Activated T-cell treated with anti-CD3 and anti-CD28 coated beads for 48 hours (primary cell): ENCODE measurements around the gene DEF6.
"Not testable (repeated sequence)": the region's sequence is repeated elsewhere in the genome, so short reads cannot be mapped to it uniquely, and the experiment has no call there.

Experiments used
- DNase-seq: peaks from one replicate; pipeline ENCODE4 v3.0.0-alpha.2; 2020; ENCODE audit warnings: low read depth

The DEF6 gene

GRCh38 chr6:35282472-35282871, 15.1 kb upstream of the DEF6 start:
- DNase-seq: no peak

- no peak for DNase-seq
Observed at GRCh38 chr6:35283361-35283760, 14.3 kb upstream of the DEF6 start.

DNA sequence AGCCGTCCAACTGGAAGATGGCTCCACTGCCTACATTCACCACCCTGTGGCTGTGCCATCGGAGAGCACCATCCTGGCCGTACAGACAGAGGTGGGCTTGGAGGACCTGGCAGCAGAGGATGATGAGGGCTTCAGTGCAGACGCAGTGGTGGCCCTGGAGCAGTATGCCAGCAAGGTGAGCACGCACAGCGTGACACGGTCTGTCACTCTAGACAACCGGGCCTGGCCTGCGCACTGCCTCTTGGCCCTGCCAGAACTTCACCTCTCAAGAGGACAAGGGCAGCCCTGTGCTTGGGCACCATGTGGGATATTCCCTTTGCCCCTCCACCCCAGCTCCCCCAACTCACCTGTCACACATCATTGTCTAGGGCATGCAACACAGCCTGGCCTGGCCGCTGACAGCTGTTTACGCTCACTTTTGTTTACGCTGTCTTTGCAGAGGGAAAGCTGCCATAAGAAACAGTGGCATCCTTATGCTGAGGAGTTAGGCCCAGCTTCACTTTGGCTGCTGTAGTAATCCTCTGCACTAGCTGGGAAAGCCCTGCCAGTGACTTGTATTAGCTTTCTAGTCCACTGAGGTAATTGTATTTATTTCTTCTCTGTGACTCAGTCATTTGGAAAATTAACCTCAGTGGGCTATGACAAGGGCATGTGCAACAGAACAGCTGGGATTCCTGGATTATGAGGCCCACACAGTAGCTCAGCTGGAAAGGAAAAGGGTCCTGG, 9.8 kb upstream of the DEF6 start:
- no peak for DNase-seq

DNA sequence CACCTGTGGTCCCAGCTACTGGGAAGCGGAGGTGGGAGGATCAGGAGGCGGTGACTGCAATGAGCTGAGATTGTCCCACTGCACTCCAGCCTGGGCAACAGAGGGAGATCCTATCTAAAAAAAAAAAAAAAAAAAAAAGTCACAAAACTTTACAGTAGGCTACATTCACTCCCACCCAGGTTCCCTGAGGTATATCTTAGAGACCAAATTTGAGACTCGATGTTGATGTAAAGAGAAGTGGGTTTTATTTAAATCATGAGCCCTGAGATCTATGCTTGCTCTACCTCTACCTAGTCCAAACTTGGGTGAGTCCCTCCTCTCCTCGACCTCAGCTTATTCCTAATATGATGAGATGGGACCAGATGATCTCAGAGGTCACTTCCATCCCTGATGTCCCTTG, 8.8 kb upstream of the DEF6 start:
- no peak for DNase-seq

GRCh38 chr6:35291491-35291890, 6.1 kb upstream of the DEF6 start:
- DNase-seq: no peak

- no peak for DNase-seq
Observed at GRCh38 chr6:35292494-35292893, 5.1 kb upstream of the DEF6 start.

DNA sequence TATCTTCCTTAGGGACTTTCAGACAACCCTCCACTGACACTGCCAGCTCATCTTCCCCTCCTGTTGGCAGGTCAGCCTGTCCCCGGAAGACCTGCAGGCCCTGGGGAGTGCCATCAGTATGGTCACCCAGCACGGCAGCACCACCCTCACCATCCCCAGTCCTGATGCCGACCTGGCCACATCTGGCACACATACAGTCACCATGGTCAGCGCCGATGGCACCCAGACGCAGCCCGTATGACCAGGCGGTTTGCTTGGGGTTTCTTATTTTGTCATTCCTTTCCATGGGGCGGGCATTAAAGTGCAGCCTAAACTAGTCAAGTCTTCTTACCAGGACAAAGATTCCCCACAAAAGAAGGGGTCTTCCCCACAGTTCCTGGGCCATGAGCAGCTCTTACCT, 3.9 kb upstream of the DEF6 start:
- DNase-seq: no peak

GRCh38 chr6:35294308-35294945, 3.2 kb upstream of the DEF6 start:
- no peak for DNase-seq

DNA sequence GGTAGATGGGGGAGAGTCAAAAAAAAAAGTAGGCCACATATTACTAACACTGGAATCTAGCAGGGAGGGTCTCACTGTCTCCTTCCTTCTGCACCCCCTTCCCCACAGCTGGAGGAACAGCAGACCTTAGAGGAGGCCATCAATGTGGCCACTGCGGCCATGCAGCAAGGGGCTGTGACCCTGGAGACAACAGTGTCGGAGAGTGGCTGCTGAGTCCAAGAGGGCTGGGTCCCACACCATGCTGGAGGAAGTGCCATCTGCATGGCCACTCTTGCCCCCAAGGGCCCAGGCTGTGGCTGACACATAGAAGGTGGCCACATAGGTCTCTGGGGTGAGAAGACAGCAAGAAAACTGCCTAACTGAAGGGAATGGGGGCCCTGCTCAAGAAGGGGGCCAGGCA, 2.6 kb upstream of the DEF6 start:
- DNase-seq: no peak

DNA sequence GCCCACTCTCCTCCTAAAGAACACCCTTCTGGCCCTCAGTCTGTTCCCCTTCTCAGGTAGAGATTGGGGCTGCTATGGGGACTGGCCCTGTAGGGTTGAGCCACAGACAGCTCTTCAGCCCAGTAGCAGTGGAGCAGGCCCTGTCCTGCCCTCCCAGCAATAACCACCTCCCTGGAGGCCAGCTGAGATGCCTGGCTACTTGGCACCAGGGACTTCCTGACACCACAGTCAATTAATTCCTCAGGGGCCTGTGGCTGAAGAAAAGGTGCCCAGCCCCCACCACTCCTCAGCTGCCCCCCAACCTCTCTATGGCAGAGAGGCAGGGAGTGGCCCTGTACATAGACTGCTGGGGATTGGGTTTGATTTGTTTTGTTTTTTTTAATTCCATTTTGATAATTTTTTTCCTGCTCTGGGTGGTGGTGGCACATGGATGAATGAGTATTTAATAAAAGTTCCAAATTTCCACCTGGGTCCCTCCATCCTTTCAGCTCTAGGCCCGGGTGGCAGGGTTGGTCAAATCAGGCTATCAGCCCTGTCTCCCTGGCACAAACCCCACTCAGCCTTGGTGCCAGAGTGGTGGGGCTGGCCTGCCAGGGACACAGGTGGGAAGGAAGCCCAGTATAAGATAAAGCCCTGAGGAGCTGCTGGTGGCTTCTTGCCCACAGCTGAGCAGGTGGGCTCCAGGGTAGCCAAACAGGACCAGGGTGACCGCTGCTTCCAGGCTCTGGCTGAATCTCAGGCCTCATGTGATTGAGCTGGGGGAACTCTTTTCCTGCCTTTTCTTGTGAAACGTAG, 1.9 kb upstream of the DEF6 start:
- DNase-seq: no peak

- DNase-seq: no peak
Observed at GRCh38 chr6:35296931-35297600, 552 bp upstream of the DEF6 start.

- no peak for DNase-seq
Observed at GRCh38 chr6:35298625-35299140, 1.1 kb downstream of the DEF6 start.

DNA sequence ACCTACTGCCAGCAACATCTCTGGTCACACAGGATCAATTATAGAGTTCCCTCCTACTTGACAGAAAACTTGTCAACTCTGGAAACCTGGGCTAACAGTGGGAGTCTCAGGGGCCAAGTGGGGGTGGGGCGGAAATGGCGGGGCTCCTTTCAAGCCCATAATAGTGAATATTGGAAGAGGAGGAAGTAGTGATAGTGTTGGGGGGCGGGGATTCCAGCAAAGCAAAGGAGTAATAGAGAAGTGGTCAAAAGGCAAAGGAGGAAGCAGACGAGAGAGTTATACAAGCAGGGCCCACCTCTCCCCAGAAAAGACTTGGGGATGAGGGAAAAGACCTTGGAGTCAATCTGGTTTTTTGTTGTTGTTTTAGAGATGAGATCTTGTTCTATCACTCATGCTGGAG, 2.1 kb downstream of the DEF6 start:
- DNase-seq: no peak

DNA sequence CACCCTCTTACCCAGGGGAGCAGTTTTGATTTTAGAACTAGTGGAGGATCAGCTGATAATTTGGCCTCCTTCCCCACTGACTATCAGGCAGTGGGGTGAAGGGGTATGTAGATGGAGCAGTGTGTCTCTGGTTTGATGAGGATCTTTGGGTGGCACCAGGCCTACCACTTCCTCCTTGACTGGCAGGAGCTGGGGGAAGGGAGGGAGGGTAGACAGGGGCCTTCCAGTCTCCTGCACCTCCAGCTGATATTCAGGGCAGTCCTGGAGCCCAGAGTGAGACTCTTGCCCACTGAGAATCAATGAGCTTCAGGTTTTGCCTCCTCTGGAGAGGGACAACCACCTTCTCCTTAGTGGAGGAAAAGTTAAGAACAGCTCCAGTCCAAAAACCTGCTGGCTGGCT, 3.2 kb downstream of the DEF6 start:
- no peak for DNase-seq

DNA sequence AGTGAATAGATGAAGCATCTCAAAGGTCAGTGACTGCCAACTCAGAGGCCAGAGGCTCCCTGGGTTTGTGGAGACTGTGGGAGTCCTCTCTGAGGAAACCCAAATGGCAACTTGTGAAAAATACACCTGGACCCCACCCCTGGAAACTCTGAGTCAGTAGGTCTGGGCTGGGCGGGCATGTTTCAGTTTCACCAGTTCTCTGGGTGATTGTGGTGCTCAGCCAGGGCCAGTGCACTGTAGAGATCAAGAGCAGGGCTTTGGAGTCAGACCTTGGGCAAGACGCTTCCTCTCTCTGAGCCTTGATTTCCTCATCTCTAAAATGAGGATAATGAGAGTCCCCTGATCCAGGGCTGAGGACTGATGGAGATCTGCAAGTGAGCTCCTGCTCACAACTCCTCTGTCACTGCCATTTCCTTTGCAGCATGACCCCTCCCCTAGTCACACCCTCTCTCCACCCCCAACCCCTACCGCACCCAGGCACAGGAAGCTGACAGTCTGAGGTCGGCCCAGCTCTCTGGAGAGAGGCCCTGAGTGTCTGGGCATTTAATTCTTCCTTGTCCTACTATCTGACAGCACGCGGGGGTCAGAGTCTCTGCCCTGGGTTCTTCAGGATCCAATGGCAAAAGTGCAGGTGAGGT, 5.1 kb downstream of the DEF6 start:
- DNase-seq: peak; percentile 81

GRCh38 chr6:35304299-35304698, 6.7 kb downstream of the DEF6 start:
- no peak for DNase-seq

DNA sequence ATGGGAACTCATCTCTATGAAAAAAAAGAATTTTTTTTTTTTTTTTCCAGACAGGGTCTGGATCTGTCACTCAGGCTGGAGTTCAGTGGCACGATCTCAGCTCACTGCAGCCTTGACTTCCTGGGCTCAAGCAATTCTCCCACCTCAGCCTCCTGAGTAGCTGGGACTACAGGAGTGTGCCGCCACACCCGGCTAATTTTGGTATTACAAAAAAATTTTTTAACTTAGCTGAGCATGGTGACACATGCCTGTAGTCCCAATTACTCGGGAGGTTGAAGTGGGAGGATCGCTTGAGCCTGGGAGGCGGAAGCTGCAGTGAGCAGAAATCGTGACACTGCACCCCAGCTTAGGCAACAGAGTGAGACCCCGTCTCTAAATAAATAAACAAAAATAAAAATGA, 7.5 kb downstream of the DEF6 start:
- DNase-seq: no peak

DNA sequence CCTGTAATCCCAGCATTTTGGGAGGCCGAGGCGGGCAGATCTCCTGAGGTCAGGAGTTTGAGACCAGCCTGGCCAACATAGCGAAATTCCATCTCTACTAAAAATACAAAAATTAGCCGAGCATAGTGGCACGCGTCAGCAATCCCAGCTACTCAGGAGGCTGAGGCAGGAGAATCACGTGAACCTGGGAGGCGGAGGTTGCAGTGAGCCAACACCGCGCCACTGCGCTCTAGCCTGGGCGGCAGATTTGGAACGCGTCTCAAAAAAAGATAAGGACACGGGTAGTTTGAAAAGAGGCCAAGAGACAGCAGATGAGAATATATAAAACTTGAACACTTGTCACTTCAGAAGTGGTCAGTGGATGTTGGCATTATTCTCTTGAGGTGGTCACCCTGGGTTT, 9.5 kb downstream of the DEF6 start:
- DNase-seq: not testable (repeated sequence)

GRCh38 chr6:35308543-35308942, 10.9 kb downstream of the DEF6 start:
- DNase-seq: not testable (repeated sequence)

DNA sequence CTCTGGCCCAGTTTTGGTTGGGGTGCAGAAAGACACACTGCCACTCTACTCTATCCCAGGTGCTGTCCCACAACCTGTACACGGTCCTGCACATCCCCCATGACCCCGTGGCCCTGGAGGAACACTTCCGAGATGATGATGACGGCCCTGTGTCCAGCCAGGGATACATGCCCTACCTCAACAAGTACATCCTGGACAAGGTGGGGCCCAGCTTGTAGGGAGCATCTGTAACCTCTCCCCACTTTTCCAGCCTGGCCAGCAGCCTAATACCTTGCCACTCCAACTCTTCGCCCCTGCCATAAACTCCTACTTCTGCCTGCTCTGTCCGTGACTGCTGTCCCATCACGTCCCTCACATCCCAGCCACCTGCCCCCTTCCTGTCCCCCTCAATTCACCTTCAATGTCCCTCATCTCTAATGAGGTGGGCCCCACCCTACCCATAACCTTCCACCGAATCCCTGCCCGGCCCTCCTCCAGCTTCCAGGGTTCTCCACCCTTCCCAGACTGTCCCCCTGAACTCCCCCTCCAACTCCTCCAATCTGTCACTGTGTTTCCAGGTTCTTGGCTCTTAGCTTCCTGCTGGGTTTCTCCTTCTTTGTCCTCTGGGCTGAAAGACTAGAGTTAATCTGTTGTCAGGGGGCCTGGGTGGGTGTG, 12.1 kb downstream of the DEF6 start:
- no peak for DNase-seq

DNA sequence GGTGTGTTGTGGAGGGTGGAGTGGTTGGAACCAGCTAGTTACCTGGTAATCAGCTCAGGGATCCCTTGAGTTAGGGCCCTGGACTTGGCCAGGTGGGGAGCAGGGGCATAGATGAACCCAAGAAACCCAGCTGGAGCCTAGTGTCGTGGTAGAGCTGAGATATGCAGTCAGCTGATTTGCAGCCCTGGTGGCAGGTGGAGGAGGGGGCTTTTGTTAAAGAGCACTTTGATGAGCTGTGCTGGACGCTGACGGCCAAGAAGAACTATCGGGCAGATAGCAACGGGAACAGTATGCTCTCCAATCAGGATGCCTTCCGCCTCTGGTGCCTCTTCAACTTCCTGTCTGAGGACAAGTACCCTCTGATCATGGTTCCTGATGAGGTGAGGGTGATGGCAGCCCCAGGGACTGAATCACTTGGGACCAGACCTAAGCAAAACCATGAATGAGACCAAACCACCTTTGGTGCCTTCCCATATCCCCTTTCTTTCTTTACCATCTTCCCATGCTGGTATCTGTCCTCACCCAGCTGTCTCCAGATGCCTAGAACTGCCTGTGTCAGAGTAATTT, 12.7 kb downstream of the DEF6 start:
- DNase-seq: no peak
